Upper lobe of left lung (tissue), 6 donors: Measurements from ENCODE around the gene ROBO1. TPM values are rescaled to one million over a fixed set of nuclear protein-coding genes. Genes with fewer than 3 reads are reported as not detected.

Experiments
- ATAC-seq, 2 donors: fragments of 200-7000 bp; cut with Tn5 transposase; one replicate each; pipeline ENCODE4 v1.9.1; 2022; ENCODE audit warnings: mild to moderate bottlenecking in 2 of 2, moderate library complexity in 2 of 2; ENCODE audit not compliant: low FRiP score in 2 of 2
- DNase-seq, 2 donors: peaks; one replicate each; pipeline ENCODE4 v3.0.0-alpha.2; 2019 to 2020
- H3K27ac ChIP-seq, 4 donors: fragments of 200-600 bp; sonication (generic); one replicate each; pipeline ENCODE4 v1.5.1; 2016 to 2019
- H3K27me3 ChIP-seq, 4 donors: fragments of 200-600 bp; sonication (generic); one replicate each; pipeline ENCODE4 v1.5.1; 2017 to 2019
- H3K36me3 ChIP-seq, 4 donors: fragments of 200-600 bp; sonication (generic); one replicate each; pipeline ENCODE4 v1.5.1; 2016 to 2019
- H3K4me1 ChIP-seq, 4 donors: fragments of 200-600 bp; sonication (generic); one replicate each; pipeline ENCODE4 v1.5.1; 2018 to 2019
- H3K4me3 ChIP-seq, 4 donors: fragments of 200-600 bp; sonication (generic); one replicate each; pipeline ENCODE4 v1.5.1; 2017 to 2019; ENCODE audit warnings: mild to moderate bottlenecking in 2 of 4, moderate library complexity in 1 of 4
- H3K9me3 ChIP-seq, 4 donors: fragments of 200-600 bp; sonication (generic); one replicate each; pipeline ENCODE4 v1.5.1; 2018 to 2019
- EP300 ChIP-seq, 4 donors: sonication (generic); formaldehyde crosslinking; IDR thresholded peaks; one replicate each; pipeline ENCODE4 v1.5.1; 2017; ENCODE audit warnings: antibody characterized with exemption in 4 of 4, control low read depth in 2 of 4
- POLR2A ChIP-seq, 4 donors: fragments of 450-650 bp; IDR thresholded peaks; one replicate each; pipeline ENCODE4 v1.5.1; 2016 to 2017; ENCODE audit warnings: antibody characterized with exemption in 4 of 4, mild to moderate bottlenecking in 2 of 4
- POLR2AphosphoS5 ChIP-seq, 2 donors: sonication (generic); formaldehyde crosslinking; IDR thresholded peaks; one replicate each; pipeline ENCODE4 v1.5.1; 2017; ENCODE audit warnings: antibody characterized with exemption in 2 of 2
- WGBS, 2 donors: methylation state at CpG; one replicate each; pipeline ENCODE4 v1.1.5; 2017 to 2018; 5-methylcytosine and 5-hydroxymethylcytosine counted together
- total RNA-seq, 6 donors: library from RNA; depleted of rRNA in 4 of 6; stranded (reverse); fragments of >200 nt in 4 of 6; gene quantifications; one replicate each; pipeline versions ENCODE4 v1.1.0 to v1.2.1, GENCODE V29; 2016 to 2021
- TF ChIP-seq, protein P1 (sequence below), 6 experiments: fragments of 450-650 bp in 4 of 6; fragments of 200-600 bp in 2 of 6; sonication (generic) in 2 of 6; IDR thresholded peaks; one replicate each; pipeline ENCODE4 v1.5.1; 2016 to 2019; ENCODE audit warnings: antibody characterized with exemption in 6 of 6
- donor health status: DM: no; HTN: no; CAD: no; lungs with moderate emphysema.
- donor health status: DM: no; HTN: yes; CAD: no; lungs with severe emphysema.

ROBO1 gene
- total RNA-seq, 6 donors from 2014 or later: 10.5 to 29.0 (median 18.0) TPM

- H3K36me3 ChIP-seq: no peaks in the 10 kb centered on the region
- no peak overlapping the region for H3K4me3 ChIP-seq
- no peaks in the 10 kb centered on the region for H3K4me1 ChIP-seq
- DNase-seq: no peak
- 87 to 91% methylated on average over 2 of the region's 2 CpGs for WGBS, 2 donors
- H3K27me3 ChIP-seq: no peaks in the 10 kb centered on the region
- TF ChIP-seq EP300 (IDR thresholded peaks at IDR 0.05) (no peak), POLR2A (IDR thresholded peaks at IDR 0.05) (no peak), POLR2AphosphoS5 (IDR thresholded peaks at IDR 0.05) (no peak)
- TF ChIP-seq, protein P1, sequence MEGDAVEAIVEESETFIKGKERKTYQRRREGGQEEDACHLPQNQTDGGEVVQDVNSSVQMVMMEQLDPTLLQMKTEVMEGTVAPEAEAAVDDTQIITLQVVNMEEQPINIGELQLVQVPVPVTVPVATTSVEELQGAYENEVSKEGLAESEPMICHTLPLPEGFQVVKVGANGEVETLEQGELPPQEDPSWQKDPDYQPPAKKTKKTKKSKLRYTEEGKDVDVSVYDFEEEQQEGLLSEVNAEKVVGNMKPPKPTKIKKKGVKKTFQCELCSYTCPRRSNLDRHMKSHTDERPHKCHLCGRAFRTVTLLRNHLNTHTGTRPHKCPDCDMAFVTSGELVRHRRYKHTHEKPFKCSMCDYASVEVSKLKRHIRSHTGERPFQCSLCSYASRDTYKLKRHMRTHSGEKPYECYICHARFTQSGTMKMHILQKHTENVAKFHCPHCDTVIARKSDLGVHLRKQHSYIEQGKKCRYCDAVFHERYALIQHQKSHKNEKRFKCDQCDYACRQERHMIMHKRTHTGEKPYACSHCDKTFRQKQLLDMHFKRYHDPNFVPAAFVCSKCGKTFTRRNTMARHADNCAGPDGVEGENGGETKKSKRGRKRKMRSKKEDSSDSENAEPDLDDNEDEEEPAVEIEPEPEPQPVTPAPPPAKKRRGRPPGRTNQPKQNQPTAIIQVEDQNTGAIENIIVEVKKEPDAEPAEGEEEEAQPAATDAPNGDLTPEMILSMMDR (IDR thresholded peaks at IDR 0.05): no peak
- H3K27ac ChIP-seq: no peak overlapping the region
- H3K9me3 ChIP-seq: no peaks in the 10 kb centered on the region
- no peak for ATAC-seq
These were observed 371.2 kb downstream of the ROBO1 start for GRCh38 chr3:79396595-79396994.

- no peaks in the 10 kb centered on the region for H3K9me3 ChIP-seq
- no peak overlapping the region for H3K27ac ChIP-seq
- no peaks in the 10 kb centered on the region for H3K36me3 ChIP-seq
- no peaks in the 10 kb centered on the region for H3K4me1 ChIP-seq
- TF ChIP-seq POLR2AphosphoS5 (IDR thresholded peaks at IDR 0.05) (no peak), POLR2A (IDR thresholded peaks at IDR 0.05) (no peak), EP300 (IDR thresholded peaks at IDR 0.05) (no peak)
- TF ChIP-seq, protein P1 (IDR thresholded peaks at IDR 0.05): no peak
- DNase-seq (no peak), ATAC-seq (no peak)
- 91 to 96% methylated on average over 1 of the region's 1 CpG for WGBS, 2 donors
- no peak overlapping the region for H3K4me3 ChIP-seq
- H3K27me3 ChIP-seq: no peaks in the 10 kb centered on the region
These were observed 375.3 kb downstream of the ROBO1 start for GRCh38 chr3:79392479-79392878.

- Histone ChIP-seq H3K9me3 (no peaks in the 10 kb centered on the region), H3K27me3 (no peaks in the 10 kb centered on the region), H3K27ac (no peak overlapping the region), H3K4me3 (no peak overlapping the region), H3K4me1 (no peaks in the 10 kb centered on the region), H3K36me3 (no peaks in the 10 kb centered on the region)
- ATAC-seq: no peak
- WGBS, 2 donors: 85 to 87% methylated on average over 2 of the region's 2 CpGs
- no peak for DNase-seq
- TF ChIP-seq POLR2AphosphoS5 (IDR thresholded peaks at IDR 0.05) (no peak), EP300 (IDR thresholded peaks at IDR 0.05) (no peak), POLR2A (IDR thresholded peaks at IDR 0.05) (no peak)
These were observed 377.4 kb downstream of the ROBO1 start for GRCh38 chr3:79390352-79390751.

DNA sequence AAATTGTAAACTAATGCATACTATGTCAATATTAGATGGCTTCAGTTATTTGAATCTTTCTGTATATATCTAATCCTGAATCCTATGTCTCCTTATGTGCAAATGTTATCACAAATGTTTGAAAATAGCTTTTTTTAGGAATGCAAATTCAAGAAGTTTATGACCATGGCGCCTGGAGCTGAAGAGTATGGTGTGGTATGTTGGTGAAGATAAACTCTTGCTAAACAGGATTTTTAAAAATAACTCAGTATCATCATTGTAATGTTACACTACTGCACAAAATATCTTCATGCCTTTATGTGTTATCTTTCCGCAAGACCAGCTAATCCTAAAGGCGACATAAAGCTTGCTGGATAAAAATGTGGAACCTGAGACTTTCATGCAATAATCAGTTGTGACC is 382.6 kb downstream of the ROBO1 start:
- no peaks in the 10 kb centered on the region for H3K36me3 ChIP-seq
- H3K27ac ChIP-seq: no peak overlapping the region
- no peaks in the 10 kb centered on the region for H3K9me3 ChIP-seq
- WGBS, 2 donors: 87 to 91% methylated on average over 3 of the region's 3 CpGs
- H3K4me1 ChIP-seq: no peaks in the 10 kb centered on the region
- DNase-seq (no peak), ATAC-seq (no peak)
- no peak overlapping the region for H3K4me3 ChIP-seq
- TF ChIP-seq EP300 (IDR thresholded peaks at IDR 0.05) (no peak), POLR2A (IDR thresholded peaks at IDR 0.05) (no peak), POLR2AphosphoS5 (IDR thresholded peaks at IDR 0.05) (no peak)
- TF ChIP-seq, protein P1 (IDR thresholded peaks at IDR 0.05): no peak
- H3K27me3 ChIP-seq: no peaks in the 10 kb centered on the region

- ATAC-seq (no peak), DNase-seq (no peak)
- H3K27ac ChIP-seq: no peak overlapping the region
- no peak overlapping the region for H3K4me3 ChIP-seq
- H3K27me3 ChIP-seq: no peaks in the 10 kb centered on the region
- 29 to 30% methylated on average over 3 of the region's 3 CpGs for WGBS, 2 donors
- no peaks in the 10 kb centered on the region for H3K9me3 ChIP-seq
- H3K36me3 ChIP-seq: no peaks in the 10 kb centered on the region
- H3K4me1 ChIP-seq: no peaks in the 10 kb centered on the region
- TF ChIP-seq POLR2AphosphoS5 (IDR thresholded peaks at IDR 0.05) (no peak), POLR2A (IDR thresholded peaks at IDR 0.05) (no peak), EP300 (IDR thresholded peaks at IDR 0.05) (no peak)
- TF ChIP-seq, protein P1 (IDR thresholded peaks at IDR 0.05): no peak
These were observed 384.3 kb downstream of the ROBO1 start for GRCh38 chr3:79383402-79384012.
